ENCODE results near the gene RAD18. TPM values are rescaled to one million over a fixed set of nuclear protein-coding genes. Genes with fewer than 3 reads are reported as not detected.

The RAD18 gene
- polyA plus RNA-seq, 1 donor = 4.7 TPM

- no peak for DNase-seq (ENCODE audit: low read depth)
Observed at GRCh38 chr3:8895829-8896228, 67.4 kb downstream of the RAD18 start.

- no peak for DNase-seq (ENCODE audit: low read depth)
Observed at GRCh38 chr3:8893001-8893400, 70.3 kb downstream of the RAD18 start.

- no peak for DNase-seq (ENCODE audit: low read depth)
Observed at GRCh38 chr3:8891774-8892173, 71.5 kb downstream of the RAD18 start.

GRCh38 chr3:8891303-8891702, 72.0 kb downstream of the RAD18 start:
- no peak for DNase-seq (ENCODE audit: low read depth)

DNA sequence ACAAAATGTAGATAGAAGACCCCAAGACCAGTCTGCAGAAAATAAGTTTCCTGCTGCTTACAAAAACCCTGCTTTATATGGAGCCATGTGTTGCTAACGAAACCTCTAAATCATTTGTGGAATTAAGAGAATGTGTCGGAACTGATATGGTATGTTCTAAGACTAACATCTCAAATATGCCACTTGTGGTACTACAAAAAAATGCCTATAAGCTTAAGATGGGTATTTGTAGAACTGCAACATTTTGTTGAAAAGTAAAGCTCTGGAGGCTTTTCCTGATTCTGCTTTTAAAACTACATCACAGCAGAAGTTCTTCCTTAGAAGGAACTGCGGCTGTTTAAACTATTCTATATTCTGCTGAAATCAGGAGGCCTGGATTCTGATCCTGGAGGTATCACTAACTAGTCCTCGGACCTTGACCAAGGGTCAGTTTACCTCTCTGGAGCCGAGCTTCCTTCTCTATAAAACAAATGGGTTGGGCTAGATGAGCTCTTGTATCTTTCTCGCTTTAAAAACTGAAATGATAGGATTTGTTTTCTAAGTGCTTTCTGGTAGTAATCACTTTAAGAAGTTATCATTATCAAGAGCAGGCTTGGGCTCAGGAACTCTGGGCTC, 74.9 kb downstream of the RAD18 start:
- no peak for DNase-seq (ENCODE audit: low read depth)

- no peak for DNase-seq (ENCODE audit: low read depth)
Observed at GRCh38 chr3:8887435-8888300, 75.6 kb downstream of the RAD18 start.

- no peak for DNase-seq (ENCODE audit: low read depth)
Observed at GRCh38 chr3:8886546-8886945, 76.7 kb downstream of the RAD18 start.

DNA sequence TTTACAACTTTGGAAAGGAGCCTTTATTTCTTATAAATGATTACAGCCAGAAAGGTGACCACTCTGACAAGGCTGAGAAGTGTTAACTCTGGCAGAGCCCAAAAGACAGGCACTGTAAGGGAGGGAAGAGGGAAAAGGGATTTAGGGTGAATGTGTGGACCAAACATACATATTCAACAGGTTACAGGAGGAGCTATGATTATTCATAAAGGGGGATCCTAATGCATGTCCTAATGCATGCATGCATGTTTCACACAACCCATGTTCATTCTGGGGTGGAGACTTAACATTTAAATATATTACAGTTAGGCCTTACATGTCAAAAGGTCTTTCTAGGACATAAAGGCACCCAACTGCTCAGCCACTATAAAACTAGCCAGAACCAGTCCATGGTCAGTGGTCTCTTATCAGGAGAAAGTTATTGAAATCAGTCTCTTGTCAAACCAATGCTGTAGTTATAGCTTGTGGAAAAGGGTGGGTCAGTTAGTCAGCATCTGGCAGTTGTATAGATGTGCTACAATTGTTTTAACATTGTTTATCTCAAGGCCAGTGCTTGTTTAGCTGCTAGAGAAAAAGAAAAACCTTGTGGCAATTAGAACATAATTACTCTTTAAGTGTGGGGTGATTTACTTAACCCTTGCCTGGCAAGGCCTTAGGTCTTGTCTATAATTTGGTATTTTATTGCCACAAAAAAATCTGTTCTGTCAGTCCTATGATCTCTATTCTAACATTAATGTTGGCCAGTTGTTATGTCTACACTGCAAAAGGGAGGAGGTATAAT, 77.5 kb downstream of the RAD18 start:
- no peak for DNase-seq (ENCODE audit: low read depth)

DNA sequence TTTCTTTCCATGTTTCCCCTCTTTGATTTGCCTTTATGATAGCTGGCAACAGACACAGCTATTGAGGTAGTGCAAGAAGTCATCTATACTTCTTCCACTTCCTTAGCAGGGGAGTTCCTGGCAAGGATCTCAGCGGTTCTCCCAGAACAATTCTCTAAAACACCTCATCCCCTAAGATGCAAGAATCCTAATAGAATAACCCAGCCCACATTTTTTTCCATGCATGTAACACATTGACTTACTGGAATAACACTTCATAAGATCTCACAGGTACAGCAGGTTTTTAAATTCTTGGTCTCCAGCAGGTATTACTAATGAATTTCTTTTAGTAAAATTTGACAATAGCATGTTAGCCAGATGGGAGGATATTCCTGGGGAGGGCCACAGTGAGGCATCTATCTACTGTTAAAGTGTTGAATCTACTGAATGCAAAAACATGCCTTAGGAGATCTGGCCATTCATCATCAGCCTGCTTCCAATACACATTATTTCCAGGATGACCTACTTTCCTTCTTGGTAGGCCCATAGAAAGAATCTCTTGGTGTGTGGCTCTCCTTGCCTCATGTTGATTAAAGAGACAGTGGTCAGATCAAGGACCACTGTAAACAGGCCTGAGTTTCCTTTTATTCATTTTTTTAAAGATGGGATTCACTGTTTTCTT, 78.5 kb downstream of the RAD18 start:
- DNase-seq (ENCODE audit: low read depth) = no peak

GRCh38 chr3:8882642-8883041, 80.6 kb downstream of the RAD18 start:
- DNase-seq (ENCODE audit: low read depth) = no peak

GRCh38 chr3:8882171-8882593, 81.1 kb downstream of the RAD18 start:
- no peak for DNase-seq (ENCODE audit: low read depth)

DNA sequence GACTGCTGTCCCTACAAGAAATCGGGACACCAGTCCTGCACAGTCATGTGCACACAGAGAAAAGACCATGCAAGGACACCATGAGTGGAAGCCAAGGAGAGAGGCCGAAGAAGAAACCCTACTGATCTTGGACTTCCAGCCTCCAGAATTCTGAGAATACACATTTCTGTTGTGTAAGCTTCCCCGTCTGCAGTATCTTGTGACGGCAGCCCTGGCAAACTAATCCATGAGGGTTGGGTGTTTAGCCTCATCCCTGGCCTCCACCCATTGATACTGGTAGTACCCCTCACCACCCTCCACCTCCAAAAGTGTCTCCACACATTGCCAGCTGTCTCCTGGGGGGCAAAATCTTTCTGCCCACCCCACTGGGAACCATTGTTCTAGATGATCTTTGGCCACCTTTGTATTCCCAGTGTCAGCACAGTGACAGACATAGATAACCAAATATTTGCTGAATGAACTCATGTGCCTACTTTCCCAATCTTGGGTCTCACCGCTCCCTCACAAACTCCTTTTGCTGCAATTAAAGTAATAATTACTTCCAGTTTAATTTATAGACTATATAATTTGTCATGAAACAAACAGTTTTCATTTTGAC, 83.8 kb downstream of the RAD18 start:
- DNase-seq (ENCODE audit: low read depth) = no peak

DNA sequence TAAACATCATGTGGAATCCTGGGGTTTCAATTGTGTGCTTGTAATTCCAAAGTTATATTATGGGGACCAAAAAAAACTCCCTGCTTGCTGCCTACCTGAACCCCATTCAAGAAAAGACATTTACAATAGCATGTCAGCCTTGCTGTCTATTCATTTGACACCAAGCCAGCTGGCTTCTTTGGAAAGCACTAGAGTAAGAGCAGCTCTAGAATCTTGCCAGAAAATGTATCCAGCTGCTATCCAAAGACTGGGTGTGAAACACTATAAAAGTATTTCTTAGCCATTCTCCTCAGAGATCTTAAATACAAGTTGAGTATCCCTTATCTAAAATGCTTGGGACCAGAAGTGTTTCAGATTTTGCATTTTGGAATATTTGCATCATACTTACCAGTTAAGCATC, 87.4 kb downstream of the RAD18 start:
- DNase-seq (ENCODE audit: low read depth) = peak; percentile 20

DNA sequence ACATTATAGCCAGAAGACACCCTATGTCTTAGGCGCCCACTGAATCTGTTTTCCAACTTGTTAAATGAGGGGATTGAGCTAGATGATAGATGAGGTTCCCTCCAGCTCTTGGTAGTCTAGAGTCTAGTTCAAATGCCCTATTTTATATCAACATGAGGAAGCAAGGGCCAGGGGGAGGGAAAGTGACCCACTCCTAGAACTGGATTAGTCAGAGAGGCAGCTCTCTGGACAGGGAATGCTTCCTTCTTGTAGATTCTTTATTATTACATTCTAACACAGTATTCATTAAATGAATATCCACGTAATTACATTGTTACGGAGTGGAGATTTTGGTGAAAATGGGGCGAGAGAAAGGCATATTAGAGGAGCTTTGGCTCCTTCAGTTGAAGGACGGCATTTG, 89.5 kb downstream of the RAD18 start:
- no peak for DNase-seq (ENCODE audit: low read depth)

GRCh38 chr3:8872261-8872660, 91.0 kb downstream of the RAD18 start:
- DNase-seq (ENCODE audit: low read depth) = no peak

- no peak for DNase-seq (ENCODE audit: low read depth)
Observed at GRCh38 chr3:8871306-8871705, 92.0 kb downstream of the RAD18 start.

DNA sequence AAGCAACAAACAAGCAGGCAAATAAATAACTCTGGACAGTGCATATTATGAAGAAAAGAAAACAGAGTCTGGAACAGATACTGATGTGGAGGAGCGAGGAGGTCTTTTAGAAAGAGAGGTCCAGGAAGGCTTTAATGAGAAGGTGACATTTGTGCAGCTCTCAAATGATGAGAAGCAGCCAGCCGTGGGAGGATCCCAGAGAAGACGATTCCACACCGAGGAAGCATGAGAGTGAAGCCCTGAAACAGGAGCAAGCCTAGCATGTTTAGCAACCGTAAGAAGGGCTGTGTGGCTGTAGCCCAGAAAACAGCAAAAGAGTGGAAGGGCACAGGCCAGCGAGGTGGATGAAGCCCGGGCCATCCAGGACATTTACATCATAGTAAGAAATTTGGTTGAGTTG, 93.1 kb downstream of the RAD18 start:
- DNase-seq (ENCODE audit: low read depth) = no peak

DNA sequence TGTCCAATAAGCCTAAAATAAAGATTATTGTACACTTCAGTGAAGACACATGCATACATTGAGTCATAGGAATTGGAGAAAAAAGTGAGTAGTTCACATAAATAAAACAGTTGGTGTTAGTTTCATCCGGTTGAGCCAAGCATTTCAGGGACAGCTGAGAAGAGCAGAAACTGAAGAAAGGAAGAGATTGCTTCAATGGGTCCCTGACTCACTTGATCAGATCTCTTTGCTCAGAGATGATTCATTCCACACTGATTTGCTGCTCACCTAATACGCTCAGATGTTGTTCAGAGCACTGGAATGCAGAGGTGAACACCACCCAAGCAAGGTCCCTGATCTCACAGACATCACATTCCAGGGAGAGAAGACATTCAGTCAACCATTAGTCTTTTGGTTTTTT, 93.7 kb downstream of the RAD18 start:
- DNase-seq (ENCODE audit: low read depth) = no peak

GRCh38 chr3:8868996-8869395, 94.3 kb downstream of the RAD18 start:
- DNase-seq (ENCODE audit: low read depth) = no peak

- DNase-seq (ENCODE audit: low read depth) = no peak
Observed at GRCh38 chr3:8867646-8868045, 95.6 kb downstream of the RAD18 start.

GRCh38 chr3:8865697-8866096, 97.6 kb downstream of the RAD18 start:
- no peak for DNase-seq (ENCODE audit: low read depth)

Data from forelimb muscle (tissue), 1 donor.